ENCODE data around the gene THAP12. TPM values are rescaled to one million over a fixed set of nuclear protein-coding genes. Genes with fewer than 3 reads are reported as not detected.

THAP12 gene
- total RNA-seq, 1 donor from 2014 or later, result 24.1 TPM

GRCh38 chr11:76310832-76311595 is 69.9 kb downstream of the THAP12 start:
- no peak overlapping the region for H3K4me3 ChIP-seq (ENCODE audit: low read depth, low read length)
- no peak for DNase-seq (ENCODE audit: low read depth)
- TF ChIP-seq, protein P1, sequence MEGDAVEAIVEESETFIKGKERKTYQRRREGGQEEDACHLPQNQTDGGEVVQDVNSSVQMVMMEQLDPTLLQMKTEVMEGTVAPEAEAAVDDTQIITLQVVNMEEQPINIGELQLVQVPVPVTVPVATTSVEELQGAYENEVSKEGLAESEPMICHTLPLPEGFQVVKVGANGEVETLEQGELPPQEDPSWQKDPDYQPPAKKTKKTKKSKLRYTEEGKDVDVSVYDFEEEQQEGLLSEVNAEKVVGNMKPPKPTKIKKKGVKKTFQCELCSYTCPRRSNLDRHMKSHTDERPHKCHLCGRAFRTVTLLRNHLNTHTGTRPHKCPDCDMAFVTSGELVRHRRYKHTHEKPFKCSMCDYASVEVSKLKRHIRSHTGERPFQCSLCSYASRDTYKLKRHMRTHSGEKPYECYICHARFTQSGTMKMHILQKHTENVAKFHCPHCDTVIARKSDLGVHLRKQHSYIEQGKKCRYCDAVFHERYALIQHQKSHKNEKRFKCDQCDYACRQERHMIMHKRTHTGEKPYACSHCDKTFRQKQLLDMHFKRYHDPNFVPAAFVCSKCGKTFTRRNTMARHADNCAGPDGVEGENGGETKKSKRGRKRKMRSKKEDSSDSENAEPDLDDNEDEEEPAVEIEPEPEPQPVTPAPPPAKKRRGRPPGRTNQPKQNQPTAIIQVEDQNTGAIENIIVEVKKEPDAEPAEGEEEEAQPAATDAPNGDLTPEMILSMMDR (conservative IDR thresholded peaks at IDR 0.05; ENCODE audit: low read depth, low read length), result no peak

- TF ChIP-seq, protein P1 (conservative IDR thresholded peaks at IDR 0.05; ENCODE audit: low read depth, low read length), result no peak
- no peak for DNase-seq (ENCODE audit: low read depth)
- no peak overlapping the region for H3K4me3 ChIP-seq (ENCODE audit: low read depth, low read length)
Measured at GRCh38 chr11:76307978-76308747, 72.8 kb downstream of the THAP12 start.

DNA sequence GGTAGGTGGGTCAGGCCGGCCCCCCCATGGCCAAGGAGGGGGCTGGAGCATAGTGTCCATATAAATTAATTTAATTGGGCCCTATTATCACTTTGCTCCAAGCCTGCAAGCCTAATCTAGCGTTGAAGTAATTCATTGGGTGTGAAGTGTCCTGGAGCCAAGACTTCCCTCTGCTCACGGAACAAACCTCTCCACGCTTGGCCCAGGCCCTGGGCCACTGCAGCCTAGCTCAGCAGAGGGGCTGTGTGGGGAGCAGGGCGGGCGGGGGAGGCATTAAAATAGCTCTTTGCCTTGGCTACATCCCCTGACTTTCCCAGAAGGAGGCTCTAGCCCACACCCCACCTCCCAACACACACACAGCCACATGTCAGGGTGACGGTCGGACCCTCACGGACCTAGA is 73.5 kb downstream of the THAP12 start:
- H3K4me3 ChIP-seq (ENCODE audit: low read depth, low read length), result no peak overlapping the region
- TF ChIP-seq, protein P1 (conservative IDR thresholded peaks at IDR 0.05; ENCODE audit: low read depth, low read length), result no peak

GRCh38 chr11:76303399-76303798 is 77.5 kb downstream of the THAP12 start:
- H3K4me3 ChIP-seq (ENCODE audit: low read depth, low read length), result no peak overlapping the region
- TF ChIP-seq, protein P1 (conservative IDR thresholded peaks at IDR 0.05; ENCODE audit: low read depth, low read length), result no peak
- DNase-seq (ENCODE audit: low read depth), result no peak

More for the DNA sequence above, 73.5 kb downstream of the THAP12 start:
- DNase-seq (ENCODE audit: low read depth), result no peak

- H3K4me3 ChIP-seq (ENCODE audit: low read depth, low read length), result no peak overlapping the region
- no peak for DNase-seq (ENCODE audit: low read depth)
- TF ChIP-seq, protein P1 (conservative IDR thresholded peaks at IDR 0.05; ENCODE audit: low read depth, low read length), result no peak
Measured at GRCh38 chr11:76302996-76303395, 77.9 kb downstream of the THAP12 start.

Other genes starting within 250 kb of the THAP12 start
- gene WNT11, start 174.6 kb downstream of the THAP12 start, total RNA-seq, result not detected in 2 replicates
- gene GVQW3, start 191 bp upstream of the THAP12 start, total RNA-seq, result 0.87 and 7.0 TPM in 2 replicates
- 7.8 and 17.7 TPM in 2 replicates for gene EMSY, start 63.9 kb upstream of the THAP12 start, total RNA-seq

Measured in epithelial cell of proximal tubule (primary cell).